GM18498 (cell line): ENCODE results near the gene LAMA2.
"Not testable (repeated sequence)": the region's sequence is repeated elsewhere in the genome, so short reads cannot be mapped to it uniquely, and the experiment has no call there.

ENCODE experiments used
- ATAC-seq: cut with Tn5 transposase; IDR thresholded peaks from one replicate; pipeline ENCODE4 v1.9.1; 2021; ENCODE audit warnings: mild to moderate bottlenecking, moderate library complexity; ENCODE audit not compliant: unreplicated experiment

LAMA2 gene

GRCh38 chr6:129115471-129115870 lies 232.5 kb downstream of the LAMA2 start:
- no peak for ATAC-seq

- no peak for ATAC-seq
These were observed 234.4 kb downstream of the LAMA2 start for GRCh38 chr6:129117355-129117754.

- ATAC-seq, result no peak
These were observed 238.1 kb downstream of the LAMA2 start for GRCh38 chr6:129120856-129121638.

DNA sequence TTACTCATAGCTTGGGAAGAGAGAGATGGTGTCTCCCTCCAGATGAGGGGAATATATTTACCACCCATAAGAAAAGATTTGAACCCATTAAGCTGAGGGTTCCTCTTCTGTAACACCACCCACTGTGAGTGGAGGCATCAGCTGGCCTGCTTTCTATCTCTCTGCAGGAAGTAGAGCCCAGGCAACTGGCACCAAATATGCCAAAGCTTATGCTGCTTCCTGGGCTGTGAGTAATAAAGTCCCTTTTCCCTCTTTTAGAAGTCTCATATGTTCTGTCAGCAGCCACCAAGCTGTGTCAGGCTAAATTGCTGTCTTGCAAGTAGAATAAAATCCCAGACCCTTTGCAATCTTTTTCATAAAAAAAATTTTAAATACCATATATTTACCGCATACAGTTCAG lies 241.4 kb downstream of the LAMA2 start:
- ATAC-seq, result no peak

DNA sequence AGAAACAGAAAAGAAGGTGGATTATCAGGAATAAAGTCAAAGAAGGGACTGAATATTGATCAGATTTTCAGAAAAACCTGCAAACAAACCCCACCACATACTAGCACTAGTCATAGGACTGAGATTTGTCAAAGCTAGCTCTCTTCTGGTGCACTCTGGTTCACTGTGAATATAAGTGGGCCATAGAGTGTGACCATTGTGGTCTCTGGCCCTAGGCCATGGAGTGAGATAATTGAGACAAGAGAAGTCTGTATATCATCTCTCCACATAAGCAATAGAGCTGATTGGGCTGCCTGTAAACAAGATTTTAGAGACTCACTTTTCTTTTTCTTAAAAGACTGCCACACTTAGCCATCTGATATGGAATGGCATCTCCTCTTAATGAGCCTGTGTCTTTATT lies 247.2 kb downstream of the LAMA2 start:
- no peak for ATAC-seq

GRCh38 chr6:129130959-129131681 lies 248.2 kb downstream of the LAMA2 start:
- no peak for ATAC-seq

GRCh38 chr6:129133770-129134192 lies 250.8 kb downstream of the LAMA2 start:
- ATAC-seq, result no peak

GRCh38 chr6:129134535-129134934 lies 251.6 kb downstream of the LAMA2 start:
- no peak for ATAC-seq

- no peak for ATAC-seq
These were observed 252.5 kb downstream of the LAMA2 start for GRCh38 chr6:129135451-129135850.

- ATAC-seq, result no peak
These were observed 253.8 kb downstream of the LAMA2 start for GRCh38 chr6:129136751-129137150.

- ATAC-seq, result no peak
These were observed 255.9 kb downstream of the LAMA2 start for GRCh38 chr6:129138739-129139405.

DNA sequence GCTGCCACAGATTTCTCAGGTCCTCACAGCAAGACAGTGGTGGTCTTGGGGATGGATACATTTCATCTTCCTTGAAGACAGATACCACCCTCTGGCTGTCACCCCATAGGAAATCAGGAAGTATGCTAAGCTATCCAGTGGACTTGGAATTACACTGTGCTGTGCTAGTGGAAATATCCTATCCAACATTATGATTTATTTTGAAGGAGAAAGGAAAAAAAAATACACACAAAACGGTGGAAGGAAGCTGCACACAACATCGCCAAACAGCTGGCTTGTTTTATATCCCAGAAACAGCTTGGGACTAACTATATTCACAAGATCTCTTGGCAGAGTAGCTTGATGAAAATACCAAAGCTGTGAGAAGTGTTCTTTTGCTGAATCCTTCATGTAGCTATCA lies 257.6 kb downstream of the LAMA2 start:
- no peak for ATAC-seq

- ATAC-seq, result no peak
These were observed 258.6 kb downstream of the LAMA2 start for GRCh38 chr6:129141499-129141898.

- ATAC-seq, result no peak
These were observed 264.0 kb downstream of the LAMA2 start for GRCh38 chr6:129146902-129147301.

DNA sequence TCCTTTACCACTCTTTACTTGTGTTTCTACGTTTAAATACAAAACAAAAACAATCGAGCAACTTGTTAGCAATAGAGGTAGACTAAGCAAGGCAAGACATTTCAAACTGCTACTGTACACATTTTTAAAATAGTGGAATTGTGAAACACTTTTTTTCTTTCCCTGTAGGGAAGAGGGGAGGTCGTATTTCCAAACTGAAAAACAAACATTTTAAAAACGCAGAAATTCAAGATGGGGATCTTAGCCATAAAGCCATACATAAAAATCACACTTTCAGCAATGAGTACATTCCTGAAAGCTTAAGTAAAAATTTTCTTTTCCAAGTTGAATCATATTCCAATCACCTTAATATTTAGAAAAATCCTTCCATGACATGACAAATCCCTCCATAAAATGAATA lies 267.6 kb downstream of the LAMA2 start:
- ATAC-seq, result no peak

DNA sequence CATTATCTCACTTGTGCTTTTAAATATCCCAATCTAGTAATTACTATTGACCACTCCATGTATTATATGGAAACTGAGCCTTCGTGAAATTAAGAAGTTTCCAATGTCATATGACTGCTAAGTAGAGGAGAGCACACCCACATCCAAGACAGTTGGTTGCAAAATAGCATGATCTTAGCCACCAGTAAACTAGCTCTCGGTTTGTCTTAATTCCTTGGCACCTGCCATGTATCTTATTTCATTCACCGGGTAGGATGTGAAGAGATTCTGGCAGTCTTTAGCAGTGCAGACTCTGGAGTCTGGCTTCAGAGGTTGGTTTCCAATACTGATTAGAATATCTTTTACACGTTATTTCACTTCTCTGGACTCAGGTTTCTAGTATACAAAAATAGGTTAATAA lies 270.3 kb downstream of the LAMA2 start:
- no peak for ATAC-seq

DNA sequence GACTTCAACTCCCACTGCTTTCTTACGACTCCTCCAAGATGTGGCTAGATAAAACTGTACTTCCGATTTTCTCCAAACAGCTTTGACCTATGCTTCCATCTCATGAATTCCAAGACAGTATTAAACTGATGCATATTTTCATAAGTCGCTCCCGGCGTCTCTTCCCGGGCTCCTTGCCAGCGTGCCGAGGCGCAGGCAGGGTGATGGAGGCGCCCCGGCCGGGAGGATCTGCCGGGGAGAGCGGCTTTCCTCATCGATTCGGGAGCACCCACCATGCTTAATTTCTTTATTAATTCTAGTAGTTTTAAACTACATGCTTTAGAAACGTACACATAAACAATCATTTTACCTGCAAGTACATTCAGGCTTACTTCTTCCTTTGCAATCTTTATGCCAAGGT lies 276.3 kb downstream of the LAMA2 start:
- not testable (repeated sequence) for ATAC-seq

- no peak for ATAC-seq
These were observed 279.7 kb downstream of the LAMA2 start for GRCh38 chr6:129162605-129163004.

- ATAC-seq, result no peak
These were observed 280.6 kb downstream of the LAMA2 start for GRCh38 chr6:129163551-129163950.

GRCh38 chr6:129164032-129164431 lies 281.1 kb downstream of the LAMA2 start:
- no peak for ATAC-seq

DNA sequence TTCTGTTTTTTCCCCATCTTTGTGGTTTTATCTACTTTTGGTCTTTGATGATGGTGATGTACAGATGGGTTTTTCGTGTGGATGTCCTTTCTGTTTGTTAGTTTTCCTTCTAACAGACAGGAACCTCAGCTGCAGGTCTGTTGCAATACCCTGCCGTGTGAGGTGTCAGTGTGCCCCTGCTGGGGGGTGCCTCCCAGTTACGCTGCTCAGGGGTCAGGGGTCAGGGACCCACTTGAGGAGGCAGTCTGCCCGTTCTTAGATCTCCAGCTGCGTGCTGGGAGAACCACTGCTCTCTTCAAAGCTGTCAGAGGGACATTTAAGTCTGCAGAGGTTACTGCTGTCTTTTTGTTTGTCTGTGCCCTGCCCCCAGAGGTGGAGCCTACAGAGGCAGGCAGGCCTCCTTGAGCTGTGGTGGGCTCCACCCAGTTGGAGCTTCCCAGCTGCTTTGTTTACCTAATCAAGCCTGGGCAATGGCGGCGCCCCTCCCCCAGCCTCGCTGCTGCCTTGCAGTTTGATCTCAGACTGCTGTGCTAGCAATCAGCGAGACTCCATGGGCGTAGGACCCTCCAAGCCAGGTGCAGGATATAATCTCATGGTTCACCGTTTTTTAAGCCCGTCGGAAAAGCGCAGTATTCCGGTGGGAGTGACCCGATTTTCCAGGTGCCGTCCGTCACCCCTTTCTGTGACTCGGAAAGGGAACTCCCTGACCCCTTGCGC lies 289.5 kb downstream of the LAMA2 start:
- not testable (repeated sequence) for ATAC-seq
